SHP77 treated with DMSO at 0.1 percent for 48 hours (cell line): ENCODE results near the gene MFSD6L.
"Not testable (repeated sequence)": the region's sequence is repeated elsewhere in the genome, so short reads cannot be mapped to it uniquely, and the experiment has no call there.

Source experiments
- DNase-seq: peaks from one replicate; lab custom pipeline; 2025; lab: John Stamatoyannopoulos, UW

Gene MFSD6L

DNA sequence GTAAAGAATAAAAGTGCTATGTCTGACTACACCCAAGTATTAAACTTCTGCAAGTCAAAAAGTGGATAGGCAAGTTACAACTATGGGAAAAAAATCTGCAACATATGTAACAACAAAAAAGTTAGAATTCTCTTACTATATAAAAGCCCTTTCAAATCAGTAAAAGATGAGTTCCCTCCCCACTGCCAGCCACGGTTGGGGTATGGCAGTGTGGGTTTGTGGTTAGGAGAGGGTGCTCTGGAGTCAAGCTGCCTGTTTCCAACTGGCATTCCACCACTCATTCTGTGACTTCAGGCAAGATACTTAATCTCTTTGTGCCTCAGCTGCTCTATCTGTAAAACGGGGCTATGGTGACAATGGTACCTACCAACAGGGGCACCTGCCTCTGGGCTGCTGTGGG lies 26.6 kb upstream of the MFSD6L start:
- no peak for DNase-seq

DNA sequence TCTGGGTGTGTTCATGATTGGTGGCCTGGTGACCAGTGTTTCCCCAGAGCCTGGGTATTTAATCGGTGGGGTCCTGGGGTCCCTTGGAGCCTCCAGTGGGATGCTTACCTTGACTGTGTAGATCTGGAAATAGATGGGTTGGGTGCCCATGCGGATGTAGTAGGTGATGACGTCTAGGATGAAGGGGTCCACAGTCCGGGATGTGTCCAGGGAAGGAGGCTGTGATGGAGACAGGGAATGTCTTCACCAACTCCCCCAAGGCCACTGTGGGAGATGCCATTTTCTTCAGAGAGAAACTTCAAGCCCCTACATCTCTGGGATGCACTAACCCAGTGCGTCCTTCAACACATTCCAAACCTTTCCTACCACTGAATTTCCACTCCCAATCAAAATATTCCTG lies 24.1 kb upstream of the MFSD6L start:
- DNase-seq = no peak

DNA sequence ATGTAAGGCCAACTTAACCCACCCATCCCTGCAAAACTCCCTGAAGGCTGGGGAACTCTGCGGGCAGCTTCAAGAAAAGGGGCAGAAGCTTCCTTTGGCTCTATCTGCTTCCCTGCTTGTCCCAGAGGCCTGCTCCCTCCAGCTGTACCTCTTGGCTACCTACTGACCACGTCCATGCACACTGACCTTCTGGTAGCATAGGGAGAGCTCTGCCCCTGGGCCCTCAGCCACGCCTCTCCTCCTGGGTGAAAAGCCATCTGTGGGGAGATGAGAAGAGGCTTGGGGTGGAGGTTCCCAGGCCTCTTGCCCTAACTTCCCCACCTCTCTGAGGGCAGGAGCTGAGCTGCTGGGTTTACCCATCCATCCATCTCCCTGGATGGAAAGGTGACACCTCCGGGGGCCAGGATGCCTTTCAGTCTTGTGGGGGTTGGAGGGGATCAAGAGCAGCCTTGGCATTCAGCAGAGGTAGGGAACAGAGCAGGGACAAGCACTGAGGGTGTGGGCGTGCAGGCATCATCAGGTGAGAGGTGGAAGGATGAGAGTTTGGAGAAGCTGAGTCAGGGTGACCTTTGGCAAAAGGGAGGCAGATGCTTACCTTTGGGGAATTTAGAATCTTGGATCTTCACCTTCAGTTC lies 23.4 kb upstream of the MFSD6L start:
- DNase-seq = no peak

DNA sequence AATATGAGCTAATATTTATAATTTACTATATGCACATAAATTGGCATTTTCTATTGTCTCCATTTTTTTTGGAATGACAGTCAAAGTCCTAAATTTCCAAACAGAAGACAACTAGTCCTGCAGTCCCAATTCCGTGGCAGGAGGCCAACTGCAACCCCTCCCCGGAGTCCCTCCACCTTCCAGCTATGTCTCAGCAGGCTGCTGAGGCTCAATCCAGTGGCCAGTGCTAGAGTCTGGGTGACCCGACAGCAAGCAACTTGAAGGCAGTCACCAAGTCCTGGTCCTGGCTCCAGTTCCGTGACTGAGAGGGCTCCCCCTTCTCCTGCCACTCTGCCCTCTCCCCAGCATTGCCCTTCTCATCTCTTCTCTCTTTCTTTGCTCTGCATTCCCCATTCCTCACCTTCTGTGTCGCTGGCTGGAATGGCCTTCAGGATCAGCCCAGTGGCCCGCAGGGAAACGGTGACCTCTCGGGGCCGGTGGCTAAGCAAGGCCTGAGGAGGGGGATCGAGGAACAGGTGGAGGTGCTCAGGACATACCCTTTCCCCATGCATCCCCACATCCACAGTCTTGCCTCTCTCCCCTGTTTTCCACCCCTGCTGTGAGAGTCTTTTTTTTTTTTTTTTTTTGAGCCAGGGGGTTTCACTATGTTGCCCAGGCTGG lies 22.4 kb upstream of the MFSD6L start:
- DNase-seq = no peak

DNA sequence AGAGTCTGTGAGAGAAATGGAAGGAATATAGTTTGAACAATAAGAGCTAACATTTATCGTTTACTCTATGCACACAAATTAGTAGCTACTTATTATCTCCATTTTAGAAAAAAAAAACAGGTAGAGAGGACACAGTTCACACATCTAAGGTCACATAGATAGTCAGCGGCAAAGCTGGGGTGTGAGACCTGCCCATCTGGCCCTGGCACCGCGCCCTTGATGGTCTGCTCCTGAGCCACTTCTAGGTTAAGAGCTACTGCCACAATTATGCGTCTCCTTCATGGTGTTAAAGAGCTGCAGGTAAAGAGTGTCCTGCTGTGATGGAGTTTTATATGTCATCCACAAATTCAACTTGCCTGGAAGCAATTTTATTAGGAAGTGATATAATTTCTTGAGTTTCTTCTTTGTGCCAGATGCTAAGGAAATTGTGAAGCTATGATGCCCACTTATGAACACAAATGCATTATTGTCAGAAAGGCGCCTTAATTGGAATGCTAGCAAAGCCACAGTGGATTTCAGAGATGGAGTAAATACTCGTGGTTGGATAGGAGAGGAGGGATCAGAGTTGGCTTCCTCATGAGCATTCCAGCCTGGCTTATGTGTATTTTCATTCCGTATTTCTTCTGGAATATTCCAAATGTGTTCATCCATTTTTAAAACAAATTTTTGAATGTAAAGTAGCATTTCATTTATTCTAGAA lies 21.3 kb upstream of the MFSD6L start:
- no peak for DNase-seq

DNA sequence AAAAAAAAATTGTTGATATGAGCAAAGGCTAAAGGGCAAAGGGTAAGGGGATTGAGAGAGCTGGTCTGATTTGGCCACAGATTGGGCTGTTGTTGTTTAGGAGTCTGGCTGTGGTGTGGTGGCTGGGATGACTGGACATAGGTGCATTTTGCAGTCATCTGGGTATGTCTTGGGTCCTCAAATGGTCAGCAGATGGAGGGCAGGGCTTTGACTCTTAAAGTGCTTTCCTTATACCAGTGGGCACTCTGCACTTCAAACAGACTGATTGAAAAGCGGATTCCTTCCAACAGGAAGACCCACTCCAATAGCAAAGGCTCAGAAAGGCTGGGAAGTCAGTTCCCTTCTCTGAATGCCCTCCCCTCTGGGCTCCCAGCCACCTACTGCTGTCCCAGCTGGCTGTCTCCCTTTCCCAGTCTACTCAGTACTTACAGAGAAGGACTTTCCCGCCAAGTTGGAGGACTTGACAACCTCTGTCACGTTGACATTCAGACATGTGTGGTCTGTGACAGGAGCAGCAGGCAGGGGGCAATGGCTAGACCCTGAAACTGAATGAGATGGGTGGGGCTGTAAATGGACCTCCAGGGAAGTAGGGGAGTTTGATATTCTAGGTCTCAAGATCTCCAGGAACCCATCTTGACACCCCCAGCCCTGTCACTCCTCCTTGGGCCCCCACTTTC lies 19.6 kb upstream of the MFSD6L start:
- no peak for DNase-seq

DNA sequence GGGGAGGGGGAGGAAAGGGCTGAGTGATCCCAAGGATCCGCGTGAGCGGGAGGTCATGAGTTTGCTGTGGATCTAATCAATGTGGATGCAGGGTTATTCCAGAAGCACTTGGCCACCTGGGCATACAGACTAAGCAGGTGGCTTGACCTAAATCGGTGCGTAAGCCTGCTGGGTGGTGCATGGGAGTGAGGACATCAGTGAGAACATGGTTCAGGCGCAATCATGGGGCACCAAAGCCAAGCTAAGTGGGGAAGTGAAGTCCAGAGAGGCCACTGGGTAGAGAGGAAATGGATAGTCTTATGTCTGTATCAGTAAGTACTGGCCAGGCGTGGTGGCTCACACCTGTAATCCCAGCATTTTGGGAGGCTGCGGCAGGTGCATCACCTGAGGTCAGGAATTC lies 18.9 kb upstream of the MFSD6L start:
- no peak for DNase-seq

DNA sequence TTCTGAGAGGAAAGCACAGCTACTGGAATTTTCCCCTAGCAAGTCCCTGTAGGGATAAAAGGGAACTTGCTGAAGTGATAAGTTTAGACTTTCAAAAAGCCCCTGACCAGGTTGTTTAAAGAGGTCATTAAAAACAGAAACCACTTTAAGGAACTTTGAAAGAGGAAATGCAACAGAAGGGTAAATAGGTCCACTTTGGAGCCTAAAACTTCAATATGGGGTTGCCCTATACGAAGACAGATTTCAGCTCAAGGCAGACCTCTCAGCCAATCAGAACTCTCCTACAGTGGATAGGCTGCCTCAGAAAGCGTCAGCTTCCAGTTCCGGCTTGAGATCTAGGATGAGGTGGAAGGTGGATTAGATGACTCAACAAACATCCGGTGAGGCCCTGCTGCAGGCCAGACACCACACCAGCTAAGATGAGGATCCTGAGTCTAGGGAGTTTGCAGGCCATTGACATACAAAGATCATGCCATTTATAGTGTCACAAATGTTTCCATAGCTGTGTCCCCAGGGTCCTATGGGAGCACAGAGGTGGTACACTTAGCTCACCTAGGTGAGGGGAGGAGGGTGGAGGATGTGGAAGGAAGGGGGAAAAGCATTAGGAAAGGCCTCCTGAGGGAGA lies 7.9 kb upstream of the MFSD6L start:
- DNase-seq = no peak

DNA sequence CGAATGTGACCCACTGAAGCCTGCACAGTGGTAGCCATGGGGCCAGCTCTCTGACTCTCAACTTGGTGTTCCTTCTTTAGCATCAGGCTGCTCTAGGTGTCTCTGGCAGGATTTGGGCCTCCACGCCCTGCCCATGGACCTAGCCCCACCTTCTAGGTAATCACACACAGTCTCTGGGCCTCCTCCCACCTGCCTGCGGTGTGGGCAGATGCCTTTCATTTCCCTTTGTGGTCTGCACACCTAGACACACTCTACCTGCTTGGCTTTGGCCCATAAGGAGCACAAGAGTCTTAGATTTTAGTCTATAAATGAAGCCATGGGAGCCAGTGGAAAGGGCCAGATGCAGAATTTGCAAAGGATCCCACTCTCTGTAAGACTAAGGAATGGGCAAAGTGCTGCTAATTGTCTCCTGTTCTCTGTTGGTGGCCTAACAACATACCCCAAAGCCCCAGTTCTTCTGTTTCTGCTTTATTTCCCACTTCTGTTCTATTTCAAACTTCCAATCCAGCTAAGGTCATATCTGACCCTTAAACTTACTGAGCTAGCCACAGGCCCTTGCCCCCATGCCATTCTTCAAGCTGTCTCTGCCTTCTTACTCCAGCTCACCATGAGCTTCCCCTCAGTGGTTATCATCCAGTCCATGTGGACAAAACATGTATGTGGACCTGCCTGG lies 7.2 kb upstream of the MFSD6L start:
- no peak for DNase-seq

DNA sequence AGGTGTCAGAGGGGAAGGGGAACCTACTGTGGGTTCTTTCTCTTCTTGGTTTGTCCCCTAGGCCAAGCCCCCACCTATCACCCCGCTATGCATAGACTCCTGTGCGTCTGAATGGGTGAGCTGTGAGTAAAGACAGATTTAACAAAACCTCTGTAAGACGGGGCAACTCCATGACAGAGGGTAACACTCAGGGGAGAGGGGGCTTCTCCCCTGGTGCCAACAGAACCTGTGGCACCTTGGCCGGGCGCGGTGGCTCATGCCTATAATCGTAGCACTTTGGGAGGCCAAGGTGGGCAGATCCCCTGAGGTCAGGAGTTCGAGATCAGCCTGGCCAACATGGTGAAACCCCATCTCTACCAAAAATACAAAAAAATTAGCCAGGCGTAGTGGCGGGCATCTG lies 6.2 kb upstream of the MFSD6L start:
- DNase-seq = not testable (repeated sequence)

DNA sequence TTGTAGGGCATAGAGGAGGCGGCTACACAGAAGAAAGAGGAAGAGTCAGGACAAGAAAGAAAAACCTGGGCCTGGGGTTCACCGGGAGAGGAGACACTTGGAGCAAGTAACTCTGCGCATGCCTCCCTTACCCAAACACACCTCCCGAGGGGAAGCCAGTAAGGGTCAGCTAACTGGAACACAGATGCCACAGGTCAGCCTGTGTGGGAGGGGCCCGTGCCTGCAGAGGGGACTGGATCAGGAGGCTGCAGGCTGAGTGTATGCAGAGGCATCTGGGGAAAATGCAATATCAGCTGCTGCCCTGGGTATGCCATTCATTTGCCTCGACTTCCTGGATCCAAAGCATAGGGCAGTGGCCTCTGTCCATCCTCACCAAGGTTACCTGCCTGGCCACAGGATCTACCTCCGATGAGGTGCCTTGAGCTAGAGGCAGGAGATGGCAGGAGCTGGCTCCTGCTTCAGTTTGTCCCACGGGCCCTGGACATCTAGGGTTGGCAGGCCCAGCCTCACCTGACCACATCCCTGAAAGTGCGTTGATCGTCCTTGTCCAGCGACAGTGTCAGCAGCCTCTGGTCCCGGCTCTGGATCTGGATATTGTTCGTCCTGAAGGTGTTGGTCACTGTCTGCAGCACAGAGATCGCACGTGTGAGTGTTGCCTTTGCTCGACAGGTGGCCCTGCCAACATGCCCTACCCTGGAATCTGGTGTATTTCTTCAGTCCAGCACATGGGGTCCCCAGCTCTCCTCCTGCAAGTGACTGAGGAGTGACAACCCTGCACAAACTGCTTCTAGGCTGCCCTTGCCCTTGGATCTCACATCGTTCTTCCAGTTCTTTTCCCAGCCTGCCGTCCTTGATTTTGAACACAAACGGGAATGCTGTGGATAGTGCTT lies 4.6 kb upstream of the MFSD6L start:
- DNase-seq = no peak

DNA sequence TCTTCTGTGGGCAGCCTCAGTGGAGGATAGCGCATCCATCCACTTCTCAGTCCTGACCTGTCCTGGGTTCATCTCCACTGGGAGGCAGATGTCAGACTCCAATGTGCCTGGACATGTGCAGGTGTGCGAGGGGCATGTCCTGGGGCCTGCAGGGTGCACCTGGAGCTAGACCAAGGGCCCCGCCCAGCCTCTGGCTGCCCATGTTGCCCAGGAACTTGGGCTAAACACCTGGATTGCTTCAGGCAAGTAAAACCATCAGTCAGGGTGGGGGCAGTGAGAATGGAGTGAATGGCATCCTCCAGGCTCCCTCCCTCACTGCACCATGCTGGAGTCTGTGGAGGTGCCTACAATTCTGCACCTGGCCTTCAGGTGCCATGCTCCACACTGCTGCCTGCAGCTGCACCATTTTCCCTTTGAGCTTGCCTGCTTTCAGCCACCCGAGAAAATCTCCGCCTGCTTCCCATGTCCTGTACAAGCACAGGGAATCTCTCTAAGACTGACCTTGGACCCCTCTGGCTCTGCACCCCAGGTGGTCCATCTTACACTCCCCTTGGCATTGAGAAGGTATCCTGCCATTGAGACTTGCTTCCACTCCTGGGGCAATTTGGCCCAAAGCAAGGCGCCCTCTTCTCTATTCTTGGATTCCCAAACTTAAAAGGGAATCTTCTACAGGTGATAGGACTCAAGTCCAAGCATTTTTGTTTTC lies 2.1 kb upstream of the MFSD6L start:
- no peak for DNase-seq

DNA sequence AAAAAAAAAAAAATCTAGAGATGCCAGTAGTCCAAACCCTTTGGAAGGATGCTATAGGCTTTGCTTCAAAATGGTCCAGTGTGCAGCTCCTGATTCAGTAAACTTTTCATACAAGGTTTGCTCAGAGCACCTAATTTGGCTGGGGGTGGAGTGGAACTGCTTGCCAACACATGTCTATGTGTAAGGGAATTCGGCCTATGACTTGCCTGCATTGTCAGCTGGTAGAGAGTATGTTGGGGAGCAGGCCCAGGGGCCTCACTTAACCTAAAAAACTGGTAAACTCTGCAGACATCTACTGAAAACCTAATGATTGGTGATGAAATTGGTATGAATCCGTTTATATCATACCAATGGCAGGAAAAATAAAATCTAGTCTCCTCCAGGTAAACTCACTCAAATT lies 1.5 kb upstream of the MFSD6L start:
- DNase-seq = no peak

DNA sequence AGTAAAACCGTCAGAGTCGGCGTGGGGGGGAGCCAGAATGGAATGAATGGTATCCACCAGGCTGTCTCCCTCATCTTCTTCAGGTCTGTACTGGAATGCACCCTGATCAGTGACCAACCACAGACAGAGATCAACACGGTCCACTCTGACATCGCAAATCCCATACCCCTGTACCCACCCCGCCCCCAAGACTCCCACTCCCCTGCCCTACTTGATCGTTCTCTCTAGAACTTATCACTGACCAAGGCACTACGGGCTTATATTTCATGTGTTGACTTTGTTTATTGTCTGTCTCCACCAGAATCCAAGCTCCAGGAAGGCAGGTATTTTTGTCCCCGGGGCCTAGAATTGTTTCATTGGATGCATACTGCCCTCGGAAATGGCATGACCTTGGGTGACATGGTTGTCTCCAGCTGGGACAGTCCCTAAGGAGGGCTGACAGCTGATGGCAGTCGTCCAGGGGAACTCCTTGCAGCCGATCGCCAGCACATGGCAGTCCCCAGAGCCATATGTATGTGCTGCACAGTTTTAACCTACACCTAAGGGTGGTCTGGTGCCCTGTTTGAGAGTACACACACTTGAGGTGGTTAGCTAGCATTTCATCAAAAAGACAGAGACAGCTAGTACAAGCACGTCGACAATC lies 526 bp upstream of the MFSD6L start:
- DNase-seq = no peak

DNA sequence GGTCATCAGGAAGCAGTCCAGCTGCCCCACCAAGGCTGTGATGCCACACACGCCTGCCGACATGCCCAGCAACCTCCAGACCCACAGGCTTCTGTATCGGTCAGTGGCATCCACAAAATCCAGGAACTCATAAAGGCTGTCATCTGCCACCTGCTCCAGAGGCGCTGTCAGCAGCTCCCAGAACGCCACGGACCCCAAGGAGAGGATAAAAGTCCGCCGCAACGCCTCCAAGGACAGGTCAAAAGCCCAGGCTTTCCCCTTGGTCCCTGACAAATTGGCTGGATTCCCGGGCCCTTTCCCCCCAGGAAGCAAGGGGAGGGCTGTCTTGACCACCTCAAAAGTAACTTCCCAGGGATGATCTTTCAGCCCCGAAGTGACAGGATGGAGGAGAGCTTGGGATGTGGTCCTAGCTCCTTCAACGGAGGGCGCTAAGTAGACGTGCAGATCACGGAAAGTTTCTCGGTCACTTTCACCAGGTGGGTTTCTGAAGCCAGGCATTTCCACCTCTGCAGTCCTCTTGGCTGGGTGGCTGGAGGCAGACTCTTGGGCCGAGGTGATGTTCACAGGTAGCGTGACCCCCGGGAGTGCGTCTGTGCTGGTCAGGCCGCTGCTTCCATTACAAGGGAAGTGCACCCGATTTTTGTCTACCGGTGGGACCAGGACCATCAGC lies 854 bp downstream of the MFSD6L start:
- DNase-seq = no peak

DNA sequence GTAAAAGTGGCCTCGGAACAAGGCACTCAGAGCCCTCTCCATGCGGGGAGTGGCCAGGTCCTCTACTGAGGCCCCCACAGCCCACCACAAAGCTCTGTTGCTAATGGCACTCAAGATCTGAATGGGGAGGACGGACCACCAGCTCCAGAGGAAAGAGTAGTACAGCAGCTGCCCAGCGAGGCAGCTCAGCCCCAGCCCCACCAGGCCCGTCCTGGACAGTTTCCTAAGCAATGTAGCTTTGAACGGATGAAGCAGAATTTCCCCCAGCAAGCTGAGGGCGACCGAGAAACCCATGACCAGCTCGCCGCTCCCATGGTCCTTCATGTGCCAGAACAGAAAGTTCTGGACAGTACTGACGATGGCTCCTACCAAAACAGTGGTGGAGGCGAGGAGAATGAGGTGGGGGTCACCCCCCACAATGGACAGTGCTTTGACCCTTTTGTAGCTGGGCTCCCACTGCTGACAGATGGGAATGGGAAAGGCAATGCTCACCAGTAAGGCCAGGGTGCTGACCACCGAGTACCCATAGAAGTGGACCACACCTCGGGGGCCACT lies 1.5 kb downstream of the MFSD6L start:
- DNase-seq = no peak

DNA sequence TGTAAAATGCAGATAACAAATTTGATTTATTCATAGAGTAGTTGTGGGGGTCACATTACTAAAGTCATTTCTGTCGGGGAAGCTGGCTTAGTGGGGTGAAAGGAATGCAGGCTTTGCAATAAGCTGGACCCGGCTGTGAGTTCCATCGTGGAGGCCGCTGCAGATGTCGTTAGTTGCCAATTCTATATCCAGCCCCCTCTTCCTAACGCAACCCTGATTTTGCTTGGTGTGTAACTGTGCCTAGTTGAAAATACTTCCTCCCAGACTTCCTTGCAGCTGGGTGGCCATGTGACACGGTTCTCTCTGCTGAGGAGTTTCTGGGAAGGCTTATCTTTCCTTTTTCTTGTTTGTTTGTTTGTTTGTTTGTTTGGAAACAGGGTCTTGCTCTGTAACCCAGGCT lies 4.5 kb downstream of the MFSD6L start:
- DNase-seq = no peak

DNA sequence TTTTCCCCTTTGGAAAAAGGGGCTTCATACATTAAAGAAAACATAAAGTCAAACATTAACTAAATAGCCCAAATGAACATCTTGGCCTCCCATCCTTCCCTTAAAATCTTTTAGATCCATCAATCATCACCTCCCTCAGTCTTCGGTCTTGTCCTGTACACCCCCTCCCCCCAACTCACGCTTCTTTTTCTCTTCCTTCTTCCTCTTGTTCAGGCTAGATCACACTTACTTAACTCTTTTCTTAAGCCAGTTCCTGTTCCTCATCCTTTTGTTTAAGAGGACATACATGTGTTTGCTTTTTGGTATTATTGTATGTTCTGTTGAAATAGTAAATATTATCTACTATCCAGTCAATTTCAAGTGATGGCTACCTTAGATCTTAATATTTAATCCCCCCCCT lies 5.5 kb downstream of the MFSD6L start:
- no peak for DNase-seq

DNA sequence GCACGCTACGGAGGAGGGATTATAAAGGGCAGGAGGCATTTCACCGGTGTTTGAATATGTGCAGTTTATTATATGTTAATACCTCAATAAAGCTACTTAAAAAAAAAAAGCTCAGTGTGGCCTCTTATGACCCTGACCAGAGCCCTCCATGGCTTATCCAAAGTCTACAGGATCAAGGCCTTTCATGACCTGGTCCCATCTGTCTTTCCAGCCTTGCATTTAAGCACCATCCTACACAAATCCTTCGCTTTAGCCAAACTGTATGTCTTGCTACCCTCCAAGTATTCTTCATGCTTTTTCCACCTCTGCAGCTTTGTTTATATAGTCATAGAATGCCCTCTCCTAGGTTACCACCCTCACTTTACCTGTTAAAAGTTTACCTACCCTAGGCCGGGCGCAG lies 6.5 kb downstream of the MFSD6L start:
- no peak for DNase-seq
